Lung (tissue), 12 donors: ENCODE results near the gene MECR. TPM values are rescaled to one million over a fixed set of nuclear protein-coding genes. Genes with fewer than 3 reads are reported as not detected.

Source experiments
- ATAC-seq: fragments of 200-7000 bp; cut with Tn5 transposase; one replicate; pipeline ENCODE4 v1.9.1; 2020; ENCODE audit warnings: moderate number of reproducible peaks; ENCODE audit not compliant: insufficient read depth, low FRiP score
- DNase-seq, 3 donors: peaks; one replicate each; pipeline ENCODE4 v3.0.0-alpha.2; 2013 to 2017
- H3K27ac ChIP-seq, 2 donors: one replicate each; pipeline ENCODE4 v1.5.1; 2013; ENCODE audit warnings: mild to moderate bottlenecking in 2 of 2, moderate library complexity in 2 of 2, control low read depth in 1 of 2, inconsistent platforms in 1 of 2, low read depth in 1 of 2, low read length in 1 of 2
- H3K27me3 ChIP-seq, 3 donors: one replicate each; pipeline ENCODE4 v1.5.1; 2013; ENCODE audit warnings: low read length in 2 of 3; ENCODE audit not compliant: control insufficient read depth in 3 of 3, insufficient read depth in 3 of 3
- H3K36me3 ChIP-seq, 4 donors: one replicate each; pipeline ENCODE4 v1.5.1; 2013; ENCODE audit warnings: low read length in 4 of 4, mild to moderate bottlenecking in 1 of 4, moderate library complexity in 1 of 4; ENCODE audit not compliant: control insufficient read depth in 4 of 4, insufficient read depth in 4 of 4
- H3K4me1 ChIP-seq, 5 donors: one replicate each; pipeline ENCODE4 v1.5.1; 2013; ENCODE audit warnings: low read length in 5 of 5, mild to moderate bottlenecking in 2 of 5, moderate library complexity in 1 of 5; ENCODE audit not compliant: control insufficient read depth in 5 of 5, insufficient read depth in 5 of 5
- H3K4me3 ChIP-seq: one replicate; pipeline ENCODE4 v1.5.1; 2013; ENCODE audit warnings: mild to moderate bottlenecking, control low read depth, moderate library complexity
- H3K9ac ChIP-seq, 2 donors: one replicate each; pipeline ENCODE4 v1.5.1; 2013; ENCODE audit warnings: low read length in 2 of 2, control low read depth in 1 of 2; ENCODE audit not compliant: insufficient read depth in 1 of 2
- H3K9me3 ChIP-seq, 4 donors: one replicate each; pipeline ENCODE4 v1.5.1; 2013; ENCODE audit warnings: low read length in 3 of 4, mild to moderate bottlenecking in 1 of 4, moderate library complexity in 1 of 4; ENCODE audit not compliant: control insufficient read depth in 4 of 4, insufficient read depth in 3 of 4
- WGBS, 2 donors: extraction: QIAGEN DNeasy Blood & Tissue Kit; methylation state at CpG; one replicate each; pipeline ENCODE4 v1.1.7; 2013; 5-methylcytosine and 5-hydroxymethylcytosine counted together
- polyA plus RNA-seq, 2 donors: library from polyadenylated mRNA; stranded (reverse); fragments of 200-250 nt; gene quantifications; one replicate each; pipeline ENCODE4 v1.2.1, GENCODE V29; 2013
- total RNA-seq, 2 donors: library from RNA; depleted of rRNA in 1 of 2; stranded (reverse); fragments of >200 nt in 1 of 2; gene quantifications; one replicate each; pipeline ENCODE4 v1.2.1, GENCODE V29; 2014 to 2021
- TF ChIP-seq, protein P1 (sequence below): IDR thresholded peaks from 2 replicates; pipeline ENCODE4 v1.5.1; 2012; ENCODE audit warnings: mild to moderate bottlenecking; ENCODE audit errors: control extremely low read depth, extremely low read depth
- donor health status: control.
- donor health status: control.
- donor health status: Bipolar disorder and iron deficiency.
- donor health status: healthy.
- donor health status: DM: yes; HTN: yes; CAD: no.

Gene MECR
- total and polyA plus RNA-seq, 4 donors = 18.0 to 30.1 (median 23.2) TPM

DNA sequence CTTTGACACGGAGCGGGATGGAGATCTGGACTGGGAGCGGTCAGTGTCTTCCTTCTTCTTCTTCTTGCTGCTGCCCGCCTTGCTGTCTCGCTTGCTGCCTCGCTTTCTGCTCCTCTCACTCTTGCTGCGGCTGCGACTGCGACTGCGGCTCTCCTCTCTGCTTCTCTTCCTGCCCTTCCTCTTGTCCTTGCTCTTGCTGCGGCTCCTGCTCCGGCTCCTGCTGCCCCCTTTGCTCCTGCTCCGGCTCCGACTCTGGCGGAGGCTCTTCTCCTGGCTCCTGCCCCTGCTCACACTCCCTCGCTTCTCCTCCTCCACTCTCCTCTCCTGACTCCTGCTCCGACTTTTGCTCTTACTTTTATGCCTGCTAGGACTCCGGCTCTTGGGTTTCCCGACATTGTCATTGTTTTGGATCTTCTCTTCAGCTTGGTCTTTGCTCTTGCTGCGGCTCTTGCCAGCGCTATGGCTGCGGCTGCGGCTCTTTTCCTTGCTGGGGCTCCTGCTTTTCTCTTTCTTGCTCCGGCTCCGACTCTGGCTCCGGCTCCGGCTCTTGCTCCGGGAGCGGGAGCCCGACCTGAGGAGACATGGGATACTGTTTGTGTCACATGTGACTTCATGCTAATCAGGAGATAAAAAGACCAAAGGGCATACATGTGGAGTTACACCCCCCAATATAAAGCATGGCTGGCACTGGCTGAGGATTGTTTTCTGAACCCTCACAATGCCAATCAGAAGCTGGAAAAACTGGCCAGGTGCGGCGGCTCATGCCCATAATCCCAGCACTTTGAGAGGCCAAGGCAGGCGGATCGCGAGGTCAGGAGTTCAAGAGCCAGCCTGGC lies 81.9 kb downstream of the MECR start:
- no peaks in the 10 kb centered on the region for H3K27me3 ChIP-seq
- no peak overlapping the region for H3K27ac ChIP-seq
- no peak overlapping the region for H3K9ac ChIP-seq
- TF ChIP-seq, protein P1, sequence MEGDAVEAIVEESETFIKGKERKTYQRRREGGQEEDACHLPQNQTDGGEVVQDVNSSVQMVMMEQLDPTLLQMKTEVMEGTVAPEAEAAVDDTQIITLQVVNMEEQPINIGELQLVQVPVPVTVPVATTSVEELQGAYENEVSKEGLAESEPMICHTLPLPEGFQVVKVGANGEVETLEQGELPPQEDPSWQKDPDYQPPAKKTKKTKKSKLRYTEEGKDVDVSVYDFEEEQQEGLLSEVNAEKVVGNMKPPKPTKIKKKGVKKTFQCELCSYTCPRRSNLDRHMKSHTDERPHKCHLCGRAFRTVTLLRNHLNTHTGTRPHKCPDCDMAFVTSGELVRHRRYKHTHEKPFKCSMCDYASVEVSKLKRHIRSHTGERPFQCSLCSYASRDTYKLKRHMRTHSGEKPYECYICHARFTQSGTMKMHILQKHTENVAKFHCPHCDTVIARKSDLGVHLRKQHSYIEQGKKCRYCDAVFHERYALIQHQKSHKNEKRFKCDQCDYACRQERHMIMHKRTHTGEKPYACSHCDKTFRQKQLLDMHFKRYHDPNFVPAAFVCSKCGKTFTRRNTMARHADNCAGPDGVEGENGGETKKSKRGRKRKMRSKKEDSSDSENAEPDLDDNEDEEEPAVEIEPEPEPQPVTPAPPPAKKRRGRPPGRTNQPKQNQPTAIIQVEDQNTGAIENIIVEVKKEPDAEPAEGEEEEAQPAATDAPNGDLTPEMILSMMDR = no peak
- no peak for DNase-seq
- 96 to 97% methylated on average over 35 of the region's 35 CpGs for WGBS, 2 donors
- H3K4me3 ChIP-seq = no peak overlapping the region
- no peak for ATAC-seq
- H3K9me3 ChIP-seq = no peaks in the 10 kb centered on the region
- peaks cover 45 to 55% (median 50%) of the 10 kb centered on the region in 4 donors for H3K36me3 ChIP-seq
- no peaks in the 10 kb centered on the region for H3K4me1 ChIP-seq

DNA sequence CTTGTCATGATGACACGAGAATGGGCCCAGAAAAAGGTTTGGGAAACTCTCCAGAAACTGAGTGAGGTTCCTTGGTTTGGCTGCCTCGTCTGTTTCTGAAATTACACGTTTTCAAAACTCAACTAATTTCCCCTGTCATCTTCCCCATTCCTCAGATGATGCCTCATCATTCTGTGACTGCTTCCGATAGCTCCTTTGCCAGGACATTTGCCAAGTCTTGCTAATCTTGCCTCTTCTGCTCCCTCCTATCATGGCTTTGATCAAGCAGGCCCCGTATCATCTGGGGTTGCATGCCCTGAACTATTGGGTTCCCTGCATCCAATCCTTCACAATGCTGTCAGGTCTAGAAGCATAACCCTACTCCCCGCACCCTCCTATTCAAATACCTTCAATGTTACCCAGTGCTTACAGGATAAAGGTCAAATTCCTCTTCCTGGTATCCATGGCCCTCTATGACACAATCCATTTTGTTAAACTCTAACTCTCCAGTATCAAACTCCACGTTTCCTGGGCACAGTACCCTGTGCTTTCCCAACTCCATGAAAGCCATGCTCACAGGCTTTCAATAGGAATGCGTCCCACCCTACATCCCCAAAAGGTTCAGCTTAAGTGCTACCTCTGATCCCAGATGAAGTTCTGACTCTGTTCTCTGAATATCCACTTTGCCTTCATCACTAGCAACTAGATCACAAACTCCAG lies 84.8 kb downstream of the MECR start:
- TF ChIP-seq, protein P1 = no peak
- H3K27me3 ChIP-seq = no peaks in the 10 kb centered on the region
- H3K9me3 ChIP-seq = no peaks in the 10 kb centered on the region
- 74 to 80% methylated on average over 8 of the region's 8 CpGs for WGBS, 2 donors
- DNase-seq (no peak), ATAC-seq (peak; percentile 19)
- peaks cover 28 to 40% (median 36%) of the 10 kb centered on the region in 4 donors for H3K36me3 ChIP-seq
- H3K4me1 ChIP-seq = no peaks in the 10 kb centered on the region
- H3K4me3 ChIP-seq = no peak overlapping the region
- H3K9ac ChIP-seq = no peak overlapping the region
- H3K27ac ChIP-seq = no peak overlapping the region

DNA sequence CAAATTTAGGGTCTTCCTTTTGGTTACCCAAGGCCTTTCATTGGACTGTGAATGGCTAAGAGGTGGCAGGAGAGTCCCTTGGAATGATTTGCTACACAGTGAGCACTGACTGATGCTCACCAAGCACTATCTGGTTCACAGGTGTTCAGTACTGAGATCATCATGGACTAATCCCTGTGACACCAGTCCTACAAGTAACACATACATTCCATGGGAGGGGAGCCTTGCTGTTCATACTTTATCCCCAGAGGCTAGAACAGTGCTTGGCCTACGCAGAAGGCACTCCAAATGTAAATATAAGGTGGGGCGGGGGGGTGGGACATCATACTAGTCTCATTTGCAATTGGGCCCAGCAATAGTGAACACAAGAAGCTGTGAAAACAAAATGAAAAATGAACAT lies 86.6 kb downstream of the MECR start:
- no peak overlapping the region for H3K9ac ChIP-seq
- H3K4me1 ChIP-seq = no peaks in the 10 kb centered on the region
- peaks cover 22 to 28% (median 26%) of the 10 kb centered on the region in 4 donors for H3K36me3 ChIP-seq
- ATAC-seq (no peak), DNase-seq (no peak)
- TF ChIP-seq, protein P1 = no peak
- no peak overlapping the region for H3K27ac ChIP-seq
- 96 to 99% methylated on average over 2 of the region's 2 CpGs for WGBS, 2 donors
- no peaks in the 10 kb centered on the region for H3K9me3 ChIP-seq
- H3K27me3 ChIP-seq = no peaks in the 10 kb centered on the region
- H3K4me3 ChIP-seq = no peak overlapping the region
